Tibial nerve (tissue), 4 donors: ENCODE data around the gene XYLT1. TPM values are rescaled to one million over a fixed set of nuclear protein-coding genes. Genes with fewer than 3 reads are reported as not detected.

Experiments
- DNase-seq, 2 donors: peaks; one replicate each; pipeline ENCODE4 v3.0.0-alpha.2; 2019; ENCODE audit warnings: low spot score in 2 of 2
- H3K27ac ChIP-seq, 4 donors: fragments of 200-600 bp; sonication (generic) in 3 of 4; one replicate each; pipeline ENCODE4 v1.5.1; 2017 to 2019; ENCODE audit warnings: mild to moderate bottlenecking in 1 of 4
- H3K27me3 ChIP-seq, 2 donors: fragments of 200-600 bp; sonication (generic) in 1 of 2; one replicate each; pipeline versions ENCODE4 v1.5.1 to v1.6.0; 2017 to 2019
- H3K36me3 ChIP-seq, 3 donors: fragments of 200-600 bp; sonication (generic); one replicate each; pipeline ENCODE4 v1.5.1; 2018 to 2019
- H3K4me1 ChIP-seq, 4 donors: fragments of 200-600 bp; sonication (generic) in 3 of 4; one replicate each; pipeline ENCODE4 v1.5.1; 2017 to 2019
- H3K4me3 ChIP-seq, 4 donors: fragments of 200-600 bp; sonication (generic) in 3 of 4; one replicate each; pipeline ENCODE4 v1.5.1; 2017 to 2019; ENCODE audit warnings: mild to moderate bottlenecking in 1 of 4, moderate library complexity in 1 of 4
- H3K9me3 ChIP-seq, 4 donors: fragments of 200-600 bp; sonication (generic) in 3 of 4; one replicate each; pipeline ENCODE4 v1.5.1; 2017 to 2019
- EP300 ChIP-seq, 2 donors: sonication (generic); formaldehyde crosslinking; IDR thresholded peaks; one replicate each; pipeline ENCODE4 v1.6.1; 2017; ENCODE audit warnings: antibody characterized with exemption in 2 of 2, mild to moderate bottlenecking in 1 of 2
- POLR2A ChIP-seq, 2 donors: fragments of 450-650 bp; IDR thresholded peaks; one replicate each; pipeline ENCODE4 v1.6.1; 2017; ENCODE audit warnings: antibody characterized with exemption in 2 of 2, mild to moderate bottlenecking in 2 of 2, moderate library complexity in 2 of 2
- whole genome bisulfite sequencing, 2 donors: methylation state at CpG; one replicate each; pipeline ENCODE4 v1.1.5; 2018; 5-methylcytosine and 5-hydroxymethylcytosine counted together
- total RNA-seq, 4 donors: library from RNA; depleted of rRNA; stranded (reverse); fragments of >200 nt; gene quantifications; one replicate each; pipeline ENCODE4 v1.1.0, GENCODE V29; 2016
- TF ChIP-seq, protein P1 (sequence below), 5 experiments: fragments of 200-600 bp in 3 of 5; fragments of 450-650 bp in 2 of 5; sonication (generic) in 3 of 5; IDR thresholded peaks; one replicate each; pipeline ENCODE4 v1.5.1; 2016 to 2019; ENCODE audit warnings: antibody characterized with exemption in 5 of 5, mild to moderate bottlenecking in 3 of 5, moderate library complexity in 2 of 5

The XYLT1 gene
- total RNA-seq, 4 donors from 2014 or later, result 13.8 to 23.1 (median 14.8) TPM

DNA sequence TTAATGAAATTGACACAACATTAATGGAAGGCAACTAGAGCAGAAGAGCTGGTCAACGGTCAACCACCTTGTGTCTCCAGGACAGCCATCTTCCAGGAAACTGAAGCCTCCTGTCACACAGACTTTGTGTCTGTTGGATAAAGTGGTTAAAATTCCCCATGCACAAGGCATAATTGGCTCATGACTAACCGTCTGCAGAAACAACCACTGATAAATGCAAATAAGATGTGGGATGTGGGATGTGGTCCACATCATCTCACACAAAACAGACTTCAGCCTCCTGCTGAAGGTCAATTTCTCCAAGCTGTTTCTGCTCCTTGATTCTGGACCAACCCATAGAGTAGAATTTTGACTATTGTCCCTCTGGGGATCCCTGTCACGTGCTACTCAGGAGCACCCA, 26.9 kb upstream of the XYLT1 start:
- WGBS, 2 donors, result 76 to 78% methylated on average over 3 of the region's 3 CpGs
- Histone ChIP-seq H3K4me1 (no peaks in the 10 kb centered on the region), H3K27ac (no peak overlapping the region), H3K9me3 (no peaks in the 10 kb centered on the region), H3K36me3 (no peaks in the 10 kb centered on the region), H3K27me3 (no peaks in the 10 kb centered on the region), H3K4me3 (no peak overlapping the region)
- no peak for TF ChIP-seq POLR2A (IDR thresholded peaks at IDR 0.05)
- no peak for TF ChIP-seq EP300 (IDR thresholded peaks at IDR 0.05)
- TF ChIP-seq, protein P1, sequence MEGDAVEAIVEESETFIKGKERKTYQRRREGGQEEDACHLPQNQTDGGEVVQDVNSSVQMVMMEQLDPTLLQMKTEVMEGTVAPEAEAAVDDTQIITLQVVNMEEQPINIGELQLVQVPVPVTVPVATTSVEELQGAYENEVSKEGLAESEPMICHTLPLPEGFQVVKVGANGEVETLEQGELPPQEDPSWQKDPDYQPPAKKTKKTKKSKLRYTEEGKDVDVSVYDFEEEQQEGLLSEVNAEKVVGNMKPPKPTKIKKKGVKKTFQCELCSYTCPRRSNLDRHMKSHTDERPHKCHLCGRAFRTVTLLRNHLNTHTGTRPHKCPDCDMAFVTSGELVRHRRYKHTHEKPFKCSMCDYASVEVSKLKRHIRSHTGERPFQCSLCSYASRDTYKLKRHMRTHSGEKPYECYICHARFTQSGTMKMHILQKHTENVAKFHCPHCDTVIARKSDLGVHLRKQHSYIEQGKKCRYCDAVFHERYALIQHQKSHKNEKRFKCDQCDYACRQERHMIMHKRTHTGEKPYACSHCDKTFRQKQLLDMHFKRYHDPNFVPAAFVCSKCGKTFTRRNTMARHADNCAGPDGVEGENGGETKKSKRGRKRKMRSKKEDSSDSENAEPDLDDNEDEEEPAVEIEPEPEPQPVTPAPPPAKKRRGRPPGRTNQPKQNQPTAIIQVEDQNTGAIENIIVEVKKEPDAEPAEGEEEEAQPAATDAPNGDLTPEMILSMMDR (IDR thresholded peaks at IDR 0.05), result no peak
- no peak for DNase-seq

DNA sequence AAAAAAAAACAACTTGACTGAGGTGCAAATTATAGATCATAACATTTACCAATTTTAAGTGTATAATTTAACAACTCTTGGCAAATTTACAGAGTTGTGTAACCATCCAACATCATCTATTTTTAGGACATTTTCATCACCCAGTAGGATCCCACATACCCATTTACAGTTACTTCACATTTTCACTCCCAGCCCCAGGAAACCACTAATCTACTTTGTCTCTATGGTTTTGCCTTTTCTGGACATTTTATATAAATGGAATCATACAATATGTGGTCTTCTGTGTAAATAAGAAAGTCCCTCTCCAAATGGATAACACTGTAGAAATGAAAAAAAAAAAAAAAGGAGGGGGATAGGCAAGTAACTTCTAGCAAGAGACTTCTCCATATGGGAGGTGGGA, 26.1 kb upstream of the XYLT1 start:
- Histone ChIP-seq H3K27me3 (no peaks in the 10 kb centered on the region), H3K4me3 (no peak overlapping the region), H3K27ac (no peak overlapping the region), H3K9me3 (peaks cover 0 to 7% (median 0%) of the 10 kb centered on the region in 4 donors), H3K4me1 (no peaks in the 10 kb centered on the region), H3K36me3 (no peaks in the 10 kb centered on the region)
- TF ChIP-seq EP300 (IDR thresholded peaks at IDR 0.05) (no peak), POLR2A (IDR thresholded peaks at IDR 0.05) (no peak)
- TF ChIP-seq, protein P1 (IDR thresholded peaks at IDR 0.05), result no peak
- no peak for DNase-seq

DNA sequence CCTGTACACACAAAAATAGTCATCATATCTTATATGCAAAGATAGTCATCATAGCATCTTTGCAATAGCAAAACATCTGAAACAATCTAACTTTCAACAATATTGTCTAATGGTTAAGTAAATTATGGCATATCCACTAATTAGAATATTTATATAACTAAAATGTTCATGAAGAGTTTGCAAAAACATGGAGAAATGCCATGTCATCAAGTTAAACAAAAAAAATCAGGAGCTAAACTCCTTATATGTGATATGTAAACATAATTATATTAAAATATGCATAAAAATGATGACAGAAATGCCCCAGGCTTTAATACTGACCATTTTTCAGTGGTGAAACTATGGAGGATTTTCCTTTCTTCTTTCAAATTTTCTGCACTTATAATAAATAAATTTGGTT, 22.3 kb upstream of the XYLT1 start:
- no peak overlapping the region for H3K4me3 ChIP-seq
- no peak for DNase-seq
- no peaks in the 10 kb centered on the region for H3K27me3 ChIP-seq
- no peak overlapping the region for H3K27ac ChIP-seq
- no peaks in the 10 kb centered on the region for H3K36me3 ChIP-seq
- H3K9me3 ChIP-seq, result peaks cover 0 to 9% (median 0%) of the 10 kb centered on the region in 4 donors
- no peaks in the 10 kb centered on the region for H3K4me1 ChIP-seq
- TF ChIP-seq POLR2A (IDR thresholded peaks at IDR 0.05), result no peak
- no peak for TF ChIP-seq EP300 (IDR thresholded peaks at IDR 0.05)
- TF ChIP-seq, protein P1 (IDR thresholded peaks at IDR 0.05), result no peak

DNA sequence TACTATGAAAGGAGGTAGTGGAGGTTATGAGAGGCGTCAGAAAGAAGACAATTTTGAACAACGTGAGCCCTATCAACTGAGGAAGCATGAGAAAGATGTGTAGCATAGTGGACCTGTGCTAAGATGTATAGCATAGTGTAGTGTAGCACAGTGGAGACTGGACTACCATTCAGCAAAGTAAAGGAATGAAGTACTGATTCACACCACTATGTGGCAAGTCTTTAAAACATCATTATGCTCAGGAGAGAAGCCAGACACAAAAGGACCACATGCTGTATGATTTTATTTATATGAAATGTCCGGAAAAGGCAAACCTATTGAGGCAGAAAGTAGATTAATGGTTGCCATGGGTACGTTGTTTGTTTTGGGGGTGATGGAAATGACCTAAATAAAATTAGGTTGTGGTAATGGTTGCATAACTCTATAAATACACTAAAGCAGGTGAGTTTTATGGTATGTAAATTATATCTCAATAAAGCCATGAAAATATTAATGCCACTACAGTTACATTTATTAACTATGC, 20.4 kb upstream of the XYLT1 start:
- no peak overlapping the region for H3K4me3 ChIP-seq
- WGBS, 2 donors, result 77 to 78% methylated on average over 4 of the region's 4 CpGs
- TF ChIP-seq, protein P1 (IDR thresholded peaks at IDR 0.05), result no peak
- no peak for TF ChIP-seq POLR2A (IDR thresholded peaks at IDR 0.05)
- no peak for TF ChIP-seq EP300 (IDR thresholded peaks at IDR 0.05)
- H3K27ac ChIP-seq, result no peak overlapping the region
- H3K27me3 ChIP-seq, result no peaks in the 10 kb centered on the region
- H3K9me3 ChIP-seq, result peaks cover 0 to 9% (median 0%) of the 10 kb centered on the region in 4 donors
- no peak for DNase-seq
- no peaks in the 10 kb centered on the region for H3K4me1 ChIP-seq
- H3K36me3 ChIP-seq, result no peaks in the 10 kb centered on the region

DNA sequence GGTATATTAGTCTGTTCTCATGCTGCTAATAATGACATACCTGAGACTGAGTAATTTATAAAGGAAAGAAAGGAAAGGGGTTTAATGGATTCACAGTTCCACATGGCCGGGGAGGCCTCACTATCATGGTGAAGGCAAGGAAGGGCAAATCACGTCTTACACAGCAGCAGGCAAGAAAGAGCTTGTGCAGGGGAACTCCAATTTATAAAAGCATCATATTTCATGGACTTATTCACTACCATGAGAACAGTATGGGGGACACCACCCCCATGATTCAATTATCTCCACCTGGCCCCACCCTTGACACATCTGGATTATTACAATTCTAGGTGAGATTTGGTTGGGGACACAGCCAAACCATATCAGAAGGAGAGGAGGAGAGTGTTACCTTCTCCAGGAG, 17.7 kb upstream of the XYLT1 start:
- no peak overlapping the region for H3K4me3 ChIP-seq
- WGBS, 2 donors, result 81 to 88% methylated on average over 2 of the region's 2 CpGs
- H3K9me3 ChIP-seq, result peaks cover 0 to 9% (median 0%) of the 10 kb centered on the region in 4 donors
- DNase-seq, result no peak
- no peaks in the 10 kb centered on the region for H3K36me3 ChIP-seq
- H3K4me1 ChIP-seq, result no peaks in the 10 kb centered on the region
- no peaks in the 10 kb centered on the region for H3K27me3 ChIP-seq
- TF ChIP-seq, protein P1 (IDR thresholded peaks at IDR 0.05), result no peak
- H3K27ac ChIP-seq, result no peak overlapping the region
